ENCODE data around the gene NFE2L3.

GRCh38 chr7:26145238-26145637 lies 6.8 kb upstream of the NFE2L3 start:
- TF ChIP-seq CTCF (conservative IDR thresholded peaks at IDR 0.05; ENCODE audit: low read length) = no peak
- TF ChIP-seq EZH2phosphoT487 (IDR thresholded peaks at IDR 0.05; ENCODE audit: borderline replicate concordance) = no peak
